ENCODE data around the gene AP4S1. TPM values are rescaled to one million over a fixed set of nuclear protein-coding genes. Genes with fewer than 3 reads are reported as not detected.

Gene AP4S1
- total and polyA plus RNA-seq, 2 of the 8 experiments (the other 6 are each of a cell fraction or from before 2014, with no cell fraction given): 2.8 to 9.9 TPM

GRCh38 chr14:30999038-30999773 lies 26.2 kb upstream of the AP4S1 start:
- no peak overlapping the region for H2BK15ac ChIP-seq (ENCODE audit: low read length)
- POLR2A ChIA-PET (ENCODE audit: partially characterized antibody): interaction anchor here (1.1 to 1.5 kb wide), 2 partner anchors 27 to 61 kb away, joined by 3 to 5 read pairs; partner anchors contain the start of gene STRN3
- no peak overlapping the region for H2AK5ac ChIP-seq (ENCODE audit: low read depth, low read length)
- H4K20me1 ChIP-seq (replicated peaks in 1 of 2; ENCODE audit: control insufficient read depth in 1 of 2, insufficient read depth in 2 of 2, low read length in 2 of 2): peaks cover 13 to 18% of the 10 kb centered on the region in 2 experiments
- no peak for FAIRE-seq
- H4K8ac ChIP-seq (ENCODE audit: extremely low read depth, insufficient read depth, low read length): no peak overlapping the region
- peaks cover 0 to 3% of the 10 kb centered on the region in 2 experiments; a peak in 1 of 4 replicates for H3K9me3 ChIP-seq (ENCODE audit: insufficient read depth in 2 of 2, low read depth in 1 of 2, low read length in 1 of 2)
- H3K9ac ChIP-seq (replicated peaks in 1 of 4; ENCODE audit: extremely low read depth in 1 of 4, low read depth in 3 of 4, low read length in 3 of 4): no peak overlapping the region
- no peak overlapping the region for H2BK120ac ChIP-seq (replicated peaks; ENCODE audit: low read depth, low read length)
- no peak overlapping the region for H3K4ac ChIP-seq (replicated peaks; ENCODE audit: insufficient read length, low read depth, low read length)
- no peak overlapping the region for H3K14ac ChIP-seq (ENCODE audit: insufficient read length)
- H3K56ac ChIP-seq (replicated peaks; ENCODE audit: insufficient read length, low read depth, low read length): no peak overlapping the region
- H3K27me3 ChIP-seq (replicated peaks in 1 of 4; ENCODE audit: control insufficient read depth in 3 of 4, extremely low read depth in 1 of 4, insufficient read depth in 3 of 4, low read length in 3 of 4): no peaks in the 10 kb centered on the region
- 92% methylated on average over 6 of the region's 6 CpGs; no CpG with 5 or more reads in 1 of the 2 experiments for WGBS, 2 experiments (ENCODE audit: extremely low coverage in 1 of 2, insufficient coverage in 1 of 2, insufficient read length in 1 of 2, insufficient replicate concordance in 2 of 2, low coverage in 1 of 2, low lambda C conversion rate in 2 of 2, missing lambda C conversion rate in 1 of 2)
- no peak for TF ChIP-seq HDAC6 (IDR thresholded peaks at IDR 0.05; ENCODE audit: low read depth, low read length)
- TF ChIP-seq PHF8 (conservative IDR thresholded peaks at IDR 0.05; ENCODE audit: low read depth, low read length): no peak
- TF ChIP-seq HDAC2 (IDR thresholded peaks at IDR 0.05; ENCODE audit: borderline replicate concordance in 1 of 2, low read depth in 2 of 2, low read length in 2 of 2): no peak
- H3K4me1 ChIP-seq (replicated peaks in 1 of 4; ENCODE audit: control insufficient read depth in 3 of 4, insufficient read depth in 4 of 4, low read length in 3 of 4): peaks cover 6 to 11% (median 9%) of the 10 kb centered on the region in 4 experiments; a peak in 6 of 7 replicates
- H2BK20ac ChIP-seq (ENCODE audit: low read length): no peak overlapping the region
- H3K4me3 ChIP-seq (ENCODE audit: extremely low read depth in 1 of 4, insufficient read depth in 2 of 4, low read depth in 3 of 4, low read length in 4 of 4): no peak overlapping the region
- peaks cover 6 to 91% of the 10 kb centered on the region in 2 experiments for H3K79me2 ChIP-seq (ENCODE audit: control insufficient read depth in 1 of 2, insufficient read depth in 2 of 2, low read length in 2 of 2)
- CTCF ChIA-PET (ENCODE audit: partially characterized antibody): interaction anchor here (1.9 kb wide), 1 partner anchor 15 kb away, joined by 6 read pairs; no protein-coding TSS in a partner anchor
- no peak for DNase-seq (ENCODE audit: low read depth in 1 of 2, low spot score in 2 of 2)
- H2BK5ac ChIP-seq (ENCODE audit: low read depth, low read length): no peak overlapping the region
- H3K18ac ChIP-seq (ENCODE audit: extremely low read depth, low read length): no peak overlapping the region
- H3K27ac ChIP-seq (ENCODE audit: low read depth, low read length): no peak overlapping the region
- no peaks in the 10 kb centered on the region; a peak in 1 of 8 replicates for H3K36me3 ChIP-seq (ENCODE audit: control insufficient read depth in 2 of 4, insufficient read depth in 4 of 4, low read length in 3 of 4)
- H4K91ac ChIP-seq (replicated peaks; ENCODE audit: insufficient read length, low read length): no peak overlapping the region
- H3K23ac ChIP-seq (ENCODE audit: insufficient read length): no peak overlapping the region
- H2BK12ac ChIP-seq (ENCODE audit: low read depth, low read length): no peak overlapping the region
- peaks cover 4% of the 10 kb centered on the region; the same call in 1 of the 2 replicates for H3K79me1 ChIP-seq (ENCODE audit: low read depth, low read length)
- no peak overlapping the region for H3K4me2 ChIP-seq (ENCODE audit: insufficient read depth in 1 of 2, low read depth in 2 of 2, low read length in 2 of 2)
- no peak overlapping the region for H2AFZ ChIP-seq (ENCODE audit: low read length)
- no peak overlapping the region for H4K5ac ChIP-seq (ENCODE audit: insufficient read length, low read depth, low read length)
- no peaks in the 10 kb centered on the region for H3K23me2 ChIP-seq (ENCODE audit: low read depth, low read length)
